Activated CD4-positive, alpha-beta T cell treated with anti-CD3 and anti-CD28 coated beads, Interleukin-2, amount 50 U/mL, for 24 hours (primary cell): ENCODE data around the gene FAM180A.
"Not testable (repeated sequence)": the region's sequence is repeated elsewhere in the genome, so short reads cannot be mapped to it uniquely, and the experiment has no call there.

Experiments
- DNase-seq, 2 donors: peaks; one replicate each; pipeline ENCODE4 v3.0.0-alpha.2; 2020; ENCODE audit warnings: low read depth in 1 of 2, low spot score in 1 of 2

FAM180A gene

GRCh38 chr7:135748770-135749169, at the start of gene FAM180A:
TSS of gene FAM180A (minus strand) at chr7:135748813. CDS start at chr7:135748580, 233 bp downstream.
- no peak for DNase-seq

- no peak for DNase-seq
Measured at GRCh38 chr7:135798095-135798494, 49.5 kb upstream of the FAM180A start.

GRCh38 chr7:135795846-135796570, 47.4 kb upstream of the FAM180A start:
- no peak for DNase-seq

GRCh38 chr7:135793841-135794240, 45.2 kb upstream of the FAM180A start:
- DNase-seq: no peak

- DNase-seq: no peak
Measured at GRCh38 chr7:135792866-135793265, 44.3 kb upstream of the FAM180A start.

- DNase-seq: no peak
Measured at GRCh38 chr7:135792363-135792668, 43.7 kb upstream of the FAM180A start.

- no peak for DNase-seq
Measured at GRCh38 chr7:135791543-135792362, 43.1 kb upstream of the FAM180A start.

- DNase-seq: no peak
Measured at GRCh38 chr7:135790371-135790977, 41.9 kb upstream of the FAM180A start.

GRCh38 chr7:135789956-135790355, 41.3 kb upstream of the FAM180A start:
- no peak for DNase-seq

- no peak for DNase-seq
Measured at GRCh38 chr7:135789431-135789830, 40.8 kb upstream of the FAM180A start.

GRCh38 chr7:135786911-135787310, 38.3 kb upstream of the FAM180A start:
- DNase-seq: no peak

- DNase-seq: no peak
Measured at GRCh38 chr7:135785065-135785464, 36.5 kb upstream of the FAM180A start.

- no peak for DNase-seq
Measured at GRCh38 chr7:135784013-135784412, 35.4 kb upstream of the FAM180A start.

- DNase-seq: no peak
Measured at GRCh38 chr7:135782801-135783200, 34.2 kb upstream of the FAM180A start.

GRCh38 chr7:135782377-135782776, 33.8 kb upstream of the FAM180A start:
- no peak for DNase-seq

- no peak for DNase-seq
Measured at GRCh38 chr7:135777626-135778398, 29.2 kb upstream of the FAM180A start.

- not testable (repeated sequence) for DNase-seq
Measured at GRCh38 chr7:135775915-135776314, 27.3 kb upstream of the FAM180A start.

GRCh38 chr7:135775230-135775629, 26.6 kb upstream of the FAM180A start:
- no peak for DNase-seq

GRCh38 chr7:135774284-135774683, 25.7 kb upstream of the FAM180A start:
- no peak for DNase-seq

- no peak for DNase-seq
Measured at GRCh38 chr7:135773464-135773863, 24.9 kb upstream of the FAM180A start.

- no peak for DNase-seq
Measured at GRCh38 chr7:135772639-135773222, 24.1 kb upstream of the FAM180A start.
